ENCODE measurements around the gene PLEKHG4B. TPM values are rescaled to one million over a fixed set of nuclear protein-coding genes. Genes with fewer than 3 reads are reported as not detected.

The PLEKHG4B gene
- total and polyA plus RNA-seq, 2 of the 8 experiments (the other 6 are each of a cell fraction or from before 2014, with no cell fraction given): 31.1 to 43.6 TPM

- H3K4me1 ChIP-seq (replicated peaks in 1 of 4; ENCODE audit: control insufficient read depth in 3 of 4, insufficient read depth in 4 of 4, low read length in 3 of 4): no peaks in the 10 kb centered on the region
- H4K5ac ChIP-seq (ENCODE audit: insufficient read length, low read depth, low read length): no peak overlapping the region
- WGBS, 2 experiments (ENCODE audit: extremely low coverage in 1 of 2, insufficient coverage in 1 of 2, insufficient read length in 1 of 2, insufficient replicate concordance in 2 of 2, low coverage in 1 of 2, low lambda C conversion rate in 2 of 2, missing lambda C conversion rate in 1 of 2): 66% methylated on average over 3 of the region's 10 CpGs; no CpG with 5 or more reads in 1 of the 2 experiments
- H3K79me1 ChIP-seq (ENCODE audit: low read depth, low read length): no peaks in the 10 kb centered on the region
- ChIA-PET POLR2A (ENCODE audit: partially characterized antibody) (interaction anchor here (1.0 kb wide), 1 partner anchor 9 kb away, joined by 4 read pairs; no protein-coding TSS in a partner anchor), CTCF (ENCODE audit: partially characterized antibody) (no interaction called here)
- H3K27me3 ChIP-seq (replicated peaks in 1 of 4; ENCODE audit: control insufficient read depth in 3 of 4, extremely low read depth in 1 of 4, insufficient read depth in 3 of 4, low read length in 3 of 4): no peaks in the 10 kb centered on the region
- H3K18ac ChIP-seq (ENCODE audit: extremely low read depth, low read length): no peak overlapping the region
- no peak overlapping the region for H2BK12ac ChIP-seq (ENCODE audit: low read depth, low read length)
- FAIRE-seq (no peak), DNase-seq (ENCODE audit: low read depth in 1 of 2, low spot score in 2 of 2) (no peak)
- H3K36me3 ChIP-seq (ENCODE audit: control insufficient read depth in 2 of 4, insufficient read depth in 4 of 4, low read length in 3 of 4): no peaks in the 10 kb centered on the region
- no peak overlapping the region for H2BK15ac ChIP-seq (ENCODE audit: low read length)
- H3K79me2 ChIP-seq (ENCODE audit: control insufficient read depth in 1 of 2, insufficient read depth in 2 of 2, low read length in 2 of 2): no peaks in the 10 kb centered on the region
- H2BK120ac ChIP-seq (replicated peaks; ENCODE audit: low read depth, low read length): no peak overlapping the region
- H3K9me3 ChIP-seq (ENCODE audit: insufficient read depth in 2 of 2, low read depth in 1 of 2, low read length in 1 of 2): no peaks in the 10 kb centered on the region
- H4K8ac ChIP-seq (ENCODE audit: extremely low read depth, insufficient read depth, low read length): no peak overlapping the region
- no peak overlapping the region for H3K9ac ChIP-seq (replicated peaks in 1 of 4; ENCODE audit: extremely low read depth in 1 of 4, low read depth in 3 of 4, low read length in 3 of 4)
- no peak overlapping the region; the same call in 1 of the 2 replicates for H3K27ac ChIP-seq (ENCODE audit: low read depth, low read length)
- H4K91ac ChIP-seq (replicated peaks; ENCODE audit: insufficient read length, low read length): no peak overlapping the region
- peaks cover 3 to 5% of the 10 kb centered on the region in 2 experiments for H4K20me1 ChIP-seq (replicated peaks in 1 of 2; ENCODE audit: control insufficient read depth in 1 of 2, insufficient read depth in 2 of 2, low read length in 2 of 2)
- H3K4me3 ChIP-seq (ENCODE audit: extremely low read depth in 1 of 4, insufficient read depth in 2 of 4, low read depth in 3 of 4, low read length in 4 of 4): no peak overlapping the region
- H3K4me2 ChIP-seq (ENCODE audit: insufficient read depth in 1 of 2, low read depth in 2 of 2, low read length in 2 of 2): no peak overlapping the region
- no peak overlapping the region for H3K23ac ChIP-seq (ENCODE audit: insufficient read length)
- no peaks in the 10 kb centered on the region for H3K23me2 ChIP-seq (ENCODE audit: low read depth, low read length)
- H3K4ac ChIP-seq (replicated peaks; ENCODE audit: insufficient read length, low read depth, low read length): no peak overlapping the region
- no peak overlapping the region for H3K14ac ChIP-seq (ENCODE audit: insufficient read length)
- H2AK5ac ChIP-seq (ENCODE audit: low read depth, low read length): no peak overlapping the region
- H2BK5ac ChIP-seq (ENCODE audit: low read depth, low read length): no peak overlapping the region
- H2BK20ac ChIP-seq (ENCODE audit: low read length): no peak overlapping the region
- no peak overlapping the region for H3K56ac ChIP-seq (replicated peaks; ENCODE audit: insufficient read length, low read depth, low read length)
- H2AFZ ChIP-seq (ENCODE audit: low read length): no peak overlapping the region
- TF ChIP-seq ATF2 (IDR thresholded peaks at IDR 0.05; ENCODE audit: low read length) (no peak), GTF2F1 (IDR thresholded peaks at IDR 0.05; ENCODE audit: borderline replicate concordance, low read depth, low read length) (no peak), JUN (IDR thresholded peaks at IDR 0.05; ENCODE audit: low read depth, low read length) (no peak), JUND (IDR thresholded peaks at IDR 0.05; ENCODE audit: low read length) (no peak)
These were observed 104.4 kb downstream of the PLEKHG4B start for GRCh38 chr5:196350-196749.
